ENCODE data around the gene TRMT44. TPM values are rescaled to one million over a fixed set of nuclear protein-coding genes. Genes with fewer than 3 reads are reported as not detected.

TRMT44 gene
- total and polyA plus RNA-seq, 8 donors, result 1.8 to 39.7 (median 8.4) TPM

DNA sequence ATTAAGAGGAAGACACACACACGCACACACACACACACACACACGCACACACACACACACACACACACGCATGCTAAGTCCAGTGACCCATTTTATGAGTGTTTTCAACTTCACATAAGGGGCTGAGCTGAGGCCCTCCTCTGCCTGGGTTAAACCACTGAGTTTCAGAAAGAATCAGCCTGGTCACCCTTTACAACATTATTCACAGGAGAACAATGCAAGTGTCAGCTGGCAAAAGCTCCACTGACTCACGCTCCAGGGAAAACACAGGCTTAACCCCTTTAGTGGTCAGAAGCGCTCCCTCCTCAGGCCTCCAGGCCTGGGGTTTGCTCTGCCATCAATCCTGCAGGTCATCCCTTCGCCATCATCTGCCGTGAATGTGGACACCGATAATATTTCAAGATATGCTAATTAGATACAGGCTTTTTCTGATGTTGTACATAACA, 47.0 kb upstream of the TRMT44 start:
- DNase-seq, result peak in 1 of 2 donors; percentile 73
- intact Hi-C loops (cut with DNase I; ENCODE audit: low total_unique reads), result no loop called here
- Histone ChIP-seq H3K4me1 (peaks cover 6 to 38% (median 23%) of the 10 kb centered on the region in 4 donors), H3K27me3 (no peaks in the 10 kb centered on the region), H3K4me3 (no peak overlapping the region), H3K36me3 (peaks cover 21 to 95% (median 87%) of the 10 kb centered on the region in 4 donors), H3K9me3 (no peaks in the 10 kb centered on the region), H3K27ac (peak overlapping the region in 4 of 5 donors; percentile 22 to 69 (median 65))
- WGBS, 5 donors, result 53 to 63% (median 57%) methylated on average over 8 of the region's 8 CpGs
- TF ChIP-seq EP300 (IDR thresholded peaks at IDR 0.05), result no peak
- TF ChIP-seq POLR2AphosphoS5 (IDR thresholded peaks at IDR 0.05), result peak in 1 of 3 donors; percentile 65

- intact Hi-C loops (cut with DNase I; ENCODE audit: low total_unique reads), result no loop called here
- H3K27me3 ChIP-seq, result no peaks in the 10 kb centered on the region
- no peak overlapping the region for H3K4me3 ChIP-seq
- H3K36me3 ChIP-seq, result peaks cover 21 to 95% (median 87%) of the 10 kb centered on the region in 4 donors
- H3K4me1 ChIP-seq, result peaks cover 6 to 38% (median 23%) of the 10 kb centered on the region in 4 donors
- peak overlapping the region in 4 of 5 donors; percentile 22 to 69 (median 54) for H3K27ac ChIP-seq
- TF ChIP-seq POLR2A (IDR thresholded peaks at IDR 0.05), result no peak
- TF ChIP-seq POLR2AphosphoS5 (IDR thresholded peaks at IDR 0.05), result peak in 2 of 3 donors; percentile 35 to 56
- no peak for TF ChIP-seq CTCF (IDR thresholded peaks at IDR 0.05)
- TF ChIP-seq EP300 (IDR thresholded peaks at IDR 0.05), result no peak
- WGBS, 5 donors, result 47 to 73% (median 64%) methylated on average over 18 to 19 of the region's 19 CpGs
- DNase-seq, result peak; percentile 37 to 72
- H3K9me3 ChIP-seq, result no peaks in the 10 kb centered on the region
Observed at GRCh38 chr4:8394061-8394519, 46.5 kb upstream of the TRMT44 start.

- DNase-seq, result no peak
- WGBS, 5 donors, result 90 to 98% (median 95%) methylated on average over 11 to 12 of the region's 12 CpGs
- Histone ChIP-seq H3K36me3 (peaks cover 16 to 95% (median 87%) of the 10 kb centered on the region in 4 donors), H3K27me3 (no peaks in the 10 kb centered on the region), H3K4me1 (peaks cover 6 to 38% (median 23%) of the 10 kb centered on the region in 4 donors), H3K4me3 (no peak overlapping the region), H3K27ac (peak overlapping the region in 4 of 5 donors; percentile 22 to 69 (median 54)), H3K9me3 (no peaks in the 10 kb centered on the region)
- no peak for TF ChIP-seq EP300 (IDR thresholded peaks at IDR 0.05)
- intact Hi-C loops (cut with DNase I; ENCODE audit: low total_unique reads), result no loop called here
Observed at GRCh38 chr4:8394806-8395205, 45.8 kb upstream of the TRMT44 start.

DNA sequence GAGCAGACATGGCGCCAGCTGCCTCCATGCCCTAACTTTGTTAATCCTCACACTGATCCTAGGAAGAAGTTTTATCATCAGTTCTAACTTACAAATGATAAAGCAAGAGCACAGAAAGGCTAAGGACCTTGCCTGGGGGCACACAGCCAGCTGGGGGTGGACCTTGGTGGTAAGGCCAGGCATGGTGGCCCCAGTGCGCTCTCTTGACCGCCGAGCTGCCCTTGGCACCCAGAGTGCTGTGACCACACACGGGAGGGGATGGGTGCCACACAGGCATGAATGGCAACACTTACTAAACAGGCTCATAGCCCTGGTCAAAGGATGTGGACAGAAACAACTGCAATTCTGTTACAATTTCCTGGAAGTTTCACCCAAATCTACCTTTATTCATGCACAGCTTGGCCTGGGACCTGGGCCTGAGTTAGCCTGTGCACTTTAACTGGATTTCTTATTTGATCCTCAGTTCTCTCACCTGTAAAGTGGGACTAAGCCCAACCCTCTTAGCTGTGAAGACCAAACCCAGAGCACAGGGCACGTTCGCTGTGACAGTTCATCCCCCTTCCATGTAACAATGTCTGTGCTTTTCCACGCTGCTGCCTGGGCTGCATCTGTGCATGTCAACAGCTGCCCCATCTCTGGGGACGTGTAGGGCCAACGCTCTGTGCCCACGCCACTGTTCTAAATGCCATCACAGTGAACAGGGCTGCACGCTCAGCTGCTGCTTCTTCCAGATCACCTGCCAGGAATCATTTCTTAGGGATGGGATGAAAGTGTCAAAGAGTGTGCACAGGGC, 44.9 kb upstream of the TRMT44 start:
- TF ChIP-seq EP300 (IDR thresholded peaks at IDR 0.05), result no peak
- TF ChIP-seq CTCF (IDR thresholded peaks at IDR 0.05), result no peak
- no peak for TF ChIP-seq POLR2A (IDR thresholded peaks at IDR 0.05)
- no peak for TF ChIP-seq POLR2AphosphoS5 (IDR thresholded peaks at IDR 0.05)
- Histone ChIP-seq H3K27me3 (no peaks in the 10 kb centered on the region), H3K4me1 (peaks cover 6 to 38% (median 23%) of the 10 kb centered on the region in 4 donors), H3K9me3 (no peaks in the 10 kb centered on the region), H3K4me3 (no peak overlapping the region), H3K36me3 (peaks cover 16 to 92% (median 81%) of the 10 kb centered on the region in 4 donors), H3K27ac (peak overlapping the region in 1 of 5 donors; percentile 10)
- intact Hi-C loops (cut with DNase I; ENCODE audit: low total_unique reads), result no loop called here
- no peak for DNase-seq
- 93 to 98% (median 97%) methylated on average over 12 of the region's 12 CpGs for WGBS, 5 donors

DNA sequence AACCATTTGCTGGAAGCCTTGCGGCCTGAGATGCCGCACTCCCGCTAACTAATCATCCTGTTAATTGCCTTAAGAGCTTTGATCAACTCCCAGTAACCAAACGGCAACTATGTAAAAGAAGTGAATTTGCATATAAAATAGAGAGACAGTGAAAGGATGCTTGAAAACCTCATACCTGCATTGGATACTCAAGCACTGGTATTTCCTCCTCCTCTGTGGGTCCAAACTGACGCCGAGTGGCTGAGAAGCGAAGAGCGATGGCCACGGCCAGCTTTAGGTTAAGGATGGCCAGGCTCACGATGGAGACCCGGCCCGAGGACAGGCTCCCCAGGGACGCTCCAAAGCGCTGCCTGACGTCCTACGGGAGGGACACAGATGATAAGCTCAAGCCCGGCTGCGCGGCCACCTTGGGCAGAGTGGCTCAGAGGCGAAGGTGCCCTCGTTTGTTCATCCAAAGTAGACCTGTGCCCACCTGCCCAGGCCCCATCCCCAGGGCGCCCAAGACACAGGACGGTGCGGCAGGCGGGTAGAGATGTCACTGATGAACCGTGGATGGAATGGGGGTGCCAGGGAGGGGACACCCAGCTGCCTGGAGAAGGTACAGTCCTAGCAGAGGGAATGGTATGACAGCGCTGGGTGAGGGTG, 43.7 kb upstream of the TRMT44 start:
- DNase-seq, result no peak
- no peak for TF ChIP-seq CTCF (IDR thresholded peaks at IDR 0.05)
- no peak for TF ChIP-seq POLR2AphosphoS5 (IDR thresholded peaks at IDR 0.05)
- TF ChIP-seq POLR2A (IDR thresholded peaks at IDR 0.05), result no peak
- TF ChIP-seq EP300 (IDR thresholded peaks at IDR 0.05), result no peak

More for the DNA sequence above, 43.7 kb upstream of the TRMT44 start:
- no peaks in the 10 kb centered on the region for H3K27me3 ChIP-seq
- 90 to 96% (median 95%) methylated on average over 24 to 27 of the region's 27 CpGs for WGBS, 5 donors
- H3K36me3 ChIP-seq, result peaks cover 16 to 84% (median 76%) of the 10 kb centered on the region in 4 donors
- intact Hi-C loops (cut with DNase I; ENCODE audit: low total_unique reads), result no loop called here
- H3K4me3 ChIP-seq, result no peak overlapping the region
- H3K27ac ChIP-seq, result no peak overlapping the region
- H3K9me3 ChIP-seq, result no peaks in the 10 kb centered on the region
- peaks cover 6 to 40% (median 21%) of the 10 kb centered on the region in 4 donors for H3K4me1 ChIP-seq

Measured in stomach (tissue), 9 donors.